BE2C (cell line): ENCODE data around the gene ZFYVE1.

Experiments
- DNase-seq: peaks from one replicate; pipeline ENCODE4 v3.0.0-alpha.2; 2020
- H3K27me3 ChIP-seq: fragments of 250-450 bp; sonication (Bioruptor Pico); 2 replicates; pipeline ENCODE4 v1.5.1; 2020; ENCODE audit warnings: mild to moderate bottlenecking
- H3K36me3 ChIP-seq: fragments of 250-450 bp; sonication (Bioruptor Pico); 2 replicates; pipeline ENCODE4 v1.5.1; 2020; ENCODE audit warnings: mild to moderate bottlenecking
- H3K4me1 ChIP-seq: fragments of 250-450 bp; sonication (Bioruptor Pico); 2 replicates; pipeline ENCODE4 v1.5.1; 2020
- H3K4me3 ChIP-seq: 2 replicates; pipeline ENCODE4 v1.5.1; 2011; ENCODE audit warnings: low read depth, low read length
- H3K9me3 ChIP-seq: fragments of 250-450 bp; sonication (Bioruptor Pico); 2 replicates; pipeline ENCODE4 v1.5.1; 2020
- TF ChIP-seq, protein P1 (sequence below): IDR thresholded peaks from 2 replicates; pipeline ENCODE4 v1.5.1; 2012; ENCODE audit warnings: mild to moderate bottlenecking, low read depth, low read length

Gene ZFYVE1

DNA sequence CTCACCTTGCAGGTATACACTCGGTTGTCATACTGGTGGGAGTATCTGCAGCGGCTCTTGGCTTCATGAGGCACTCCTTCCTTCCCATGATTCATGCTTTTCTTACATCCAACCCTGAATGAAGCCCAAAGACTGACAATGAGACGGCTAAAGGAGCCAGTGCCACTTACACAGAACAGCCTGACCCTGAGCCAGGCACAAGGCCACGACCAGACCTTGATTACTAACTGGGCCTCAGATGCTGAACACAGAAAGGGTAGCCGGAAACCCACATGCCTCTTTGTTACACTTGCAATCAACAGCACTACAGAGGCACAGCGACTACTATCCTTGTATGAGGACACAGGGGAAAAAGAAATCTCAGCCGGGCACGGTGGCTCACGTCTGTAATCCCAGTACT, 48.0 kb downstream of the ZFYVE1 start:
- H3K4me3 ChIP-seq, result no peak overlapping the region
- H3K36me3 ChIP-seq, result peaks cover 6% of the 10 kb centered on the region; the same call in 1 of the 2 replicates
- no peak for DNase-seq
- TF ChIP-seq, protein P1, sequence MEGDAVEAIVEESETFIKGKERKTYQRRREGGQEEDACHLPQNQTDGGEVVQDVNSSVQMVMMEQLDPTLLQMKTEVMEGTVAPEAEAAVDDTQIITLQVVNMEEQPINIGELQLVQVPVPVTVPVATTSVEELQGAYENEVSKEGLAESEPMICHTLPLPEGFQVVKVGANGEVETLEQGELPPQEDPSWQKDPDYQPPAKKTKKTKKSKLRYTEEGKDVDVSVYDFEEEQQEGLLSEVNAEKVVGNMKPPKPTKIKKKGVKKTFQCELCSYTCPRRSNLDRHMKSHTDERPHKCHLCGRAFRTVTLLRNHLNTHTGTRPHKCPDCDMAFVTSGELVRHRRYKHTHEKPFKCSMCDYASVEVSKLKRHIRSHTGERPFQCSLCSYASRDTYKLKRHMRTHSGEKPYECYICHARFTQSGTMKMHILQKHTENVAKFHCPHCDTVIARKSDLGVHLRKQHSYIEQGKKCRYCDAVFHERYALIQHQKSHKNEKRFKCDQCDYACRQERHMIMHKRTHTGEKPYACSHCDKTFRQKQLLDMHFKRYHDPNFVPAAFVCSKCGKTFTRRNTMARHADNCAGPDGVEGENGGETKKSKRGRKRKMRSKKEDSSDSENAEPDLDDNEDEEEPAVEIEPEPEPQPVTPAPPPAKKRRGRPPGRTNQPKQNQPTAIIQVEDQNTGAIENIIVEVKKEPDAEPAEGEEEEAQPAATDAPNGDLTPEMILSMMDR, result no peak
- H3K27me3 ChIP-seq, result no peaks in the 10 kb centered on the region
- no peaks in the 10 kb centered on the region for H3K4me1 ChIP-seq
- no peaks in the 10 kb centered on the region for H3K9me3 ChIP-seq

DNA sequence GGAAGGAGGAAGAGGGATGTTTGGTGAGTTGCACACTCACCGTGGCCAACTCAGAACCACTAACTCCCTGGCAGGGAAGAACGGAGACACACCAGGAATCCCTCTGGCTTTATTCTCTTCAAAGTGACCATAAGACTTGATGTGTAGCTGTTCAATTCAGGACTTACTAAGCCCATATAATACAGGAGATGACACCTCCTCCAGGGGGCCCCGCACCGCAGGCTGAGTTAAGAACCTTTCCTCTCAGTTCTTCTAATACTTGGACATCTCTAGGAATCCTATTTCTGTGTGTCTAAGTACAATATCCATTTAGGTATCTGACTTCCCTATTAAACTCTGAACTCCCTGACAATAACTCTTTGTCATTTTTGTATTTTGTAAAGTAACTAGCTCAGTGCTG, 51.1 kb downstream of the ZFYVE1 start:
- Histone ChIP-seq H3K9me3 (no peaks in the 10 kb centered on the region), H3K4me1 (no peaks in the 10 kb centered on the region), H3K36me3 (peaks cover 2% of the 10 kb centered on the region; the same call in 1 of the 2 replicates), H3K4me3 (no peak overlapping the region), H3K27me3 (no peaks in the 10 kb centered on the region)
- peak; percentile 32 for DNase-seq
- TF ChIP-seq, protein P1, result peak; percentile 42

DNA sequence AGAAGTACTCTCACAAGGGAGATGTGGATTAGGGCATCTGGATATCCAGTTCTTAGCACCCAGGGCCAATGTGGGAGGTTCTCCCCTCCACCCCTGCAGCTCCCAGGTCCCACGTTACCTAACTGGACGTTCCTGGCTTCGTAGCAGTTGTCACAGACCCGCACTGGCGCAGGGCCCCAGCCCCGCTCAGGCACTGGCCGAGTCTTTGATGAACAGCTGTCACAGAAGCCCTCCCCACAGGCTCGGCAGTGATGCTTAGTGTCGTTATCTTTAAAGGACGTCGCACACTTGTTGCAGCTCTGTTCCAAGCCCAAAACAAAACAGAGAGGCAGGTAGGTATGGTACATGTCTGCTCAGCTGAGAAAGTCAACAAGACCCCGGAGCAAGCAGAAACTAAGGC, 52.2 kb downstream of the ZFYVE1 start:
- no peaks in the 10 kb centered on the region; the same call in 1 of the 2 replicates for H3K36me3 ChIP-seq
- no peak overlapping the region for H3K4me3 ChIP-seq
- TF ChIP-seq, protein P1, result no peak
- no peak for DNase-seq
- H3K9me3 ChIP-seq, result no peaks in the 10 kb centered on the region
- no peaks in the 10 kb centered on the region for H3K27me3 ChIP-seq
- no peaks in the 10 kb centered on the region for H3K4me1 ChIP-seq

DNA sequence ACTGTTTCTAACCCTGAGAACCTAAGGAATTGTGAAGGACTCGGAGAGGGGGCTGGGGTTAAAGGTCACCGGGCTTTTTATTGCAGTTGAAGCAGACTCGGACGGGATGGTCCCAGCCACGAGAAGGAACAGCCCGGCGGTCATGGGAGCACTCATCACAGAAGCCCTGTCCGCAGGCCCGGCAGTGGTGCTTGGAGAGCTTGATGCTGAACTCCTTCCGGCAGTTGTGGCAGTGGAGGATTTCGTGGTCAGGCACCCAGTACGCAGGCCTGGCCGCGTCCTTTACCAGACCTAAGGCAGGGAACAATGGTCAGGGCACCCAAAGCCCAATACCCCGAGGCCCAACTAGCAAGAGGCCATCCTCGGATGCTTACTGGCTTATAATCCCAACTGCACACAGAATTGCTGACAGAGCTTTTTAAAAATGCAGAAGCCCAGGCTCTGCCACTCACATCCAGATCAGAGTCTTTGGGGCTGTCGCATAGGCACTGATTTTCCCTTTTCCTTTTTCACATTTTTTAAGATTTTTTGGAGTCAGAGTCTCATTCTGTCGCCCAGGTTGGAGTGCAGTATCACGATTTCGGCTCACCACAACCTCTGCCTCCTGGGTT, 56.0 kb downstream of the ZFYVE1 start:
- Histone ChIP-seq H3K4me3 (no peak overlapping the region), H3K27me3 (no peaks in the 10 kb centered on the region), H3K36me3 (no peaks in the 10 kb centered on the region; the same call in 1 of the 2 replicates), H3K9me3 (no peaks in the 10 kb centered on the region), H3K4me1 (no peaks in the 10 kb centered on the region)
- DNase-seq, result no peak
- TF ChIP-seq, protein P1, result no peak

DNA sequence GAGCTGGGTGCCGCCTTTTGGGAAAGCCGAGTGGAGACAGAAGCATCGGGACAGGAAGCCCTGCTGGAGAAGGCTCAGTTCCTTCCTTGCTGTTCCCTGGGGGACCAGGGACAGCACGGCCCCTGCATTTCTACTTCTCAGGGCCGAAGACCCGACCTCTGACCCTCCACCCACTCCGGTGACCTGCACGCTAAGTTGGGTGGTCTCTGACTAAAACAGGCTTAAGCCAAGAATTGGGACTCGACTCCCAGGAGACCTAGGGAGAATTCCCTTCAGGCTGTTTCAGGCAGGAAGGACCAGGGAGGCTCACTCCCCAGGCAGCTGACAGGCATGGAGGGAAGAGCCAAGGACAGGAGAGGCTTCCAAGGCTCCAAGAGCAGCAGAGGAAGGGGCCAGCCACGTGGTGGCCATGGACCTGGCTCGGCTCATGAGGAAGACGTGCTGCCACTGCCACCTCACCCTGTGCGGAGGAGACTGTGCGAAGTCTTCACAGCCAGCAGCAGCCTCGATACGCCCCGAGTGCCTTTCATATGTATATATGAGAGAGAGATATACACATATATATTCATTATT, 56.8 kb downstream of the ZFYVE1 start:
- Histone ChIP-seq H3K36me3 (no peaks in the 10 kb centered on the region; the same call in 1 of the 2 replicates), H3K4me3 (no peak overlapping the region), H3K4me1 (no peaks in the 10 kb centered on the region), H3K27me3 (no peaks in the 10 kb centered on the region), H3K9me3 (no peaks in the 10 kb centered on the region)
- TF ChIP-seq, protein P1, result no peak
- DNase-seq, result no peak

DNA sequence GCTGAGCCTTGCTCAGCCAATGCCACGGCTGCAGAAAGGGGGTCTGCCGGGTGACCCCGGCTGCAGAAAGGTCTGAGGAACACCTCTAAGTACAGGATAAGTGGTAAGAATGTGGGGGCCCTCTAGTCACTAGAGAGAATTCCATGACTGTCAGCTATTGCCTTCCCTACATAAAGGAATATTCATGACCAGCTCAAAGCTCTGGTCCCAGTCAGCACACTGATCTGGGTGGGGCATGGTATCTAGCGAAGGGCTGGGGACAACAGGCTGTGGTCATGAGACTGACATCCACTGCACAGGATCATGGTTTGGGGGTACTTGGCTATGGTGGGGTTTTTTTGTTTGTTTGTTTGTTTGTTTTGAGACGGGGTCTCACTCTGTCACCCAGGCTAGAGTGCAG, 58.6 kb downstream of the ZFYVE1 start:
- H3K4me1 ChIP-seq, result no peaks in the 10 kb centered on the region
- no peaks in the 10 kb centered on the region for H3K36me3 ChIP-seq
- H3K27me3 ChIP-seq, result no peaks in the 10 kb centered on the region
- TF ChIP-seq, protein P1, result no peak
- no peak overlapping the region for H3K4me3 ChIP-seq
- H3K9me3 ChIP-seq, result no peaks in the 10 kb centered on the region
- no peak for DNase-seq
